Cerebellar nuclear complex (tissue), 1 donor: ENCODE data around the gene ZNF211.

Experiments used
- DNase-seq, 2 experiments: peaks; one replicate each; lab custom pipeline; 2025; lab: John Stamatoyannopoulos, UW

The ZNF211 gene

DNA sequence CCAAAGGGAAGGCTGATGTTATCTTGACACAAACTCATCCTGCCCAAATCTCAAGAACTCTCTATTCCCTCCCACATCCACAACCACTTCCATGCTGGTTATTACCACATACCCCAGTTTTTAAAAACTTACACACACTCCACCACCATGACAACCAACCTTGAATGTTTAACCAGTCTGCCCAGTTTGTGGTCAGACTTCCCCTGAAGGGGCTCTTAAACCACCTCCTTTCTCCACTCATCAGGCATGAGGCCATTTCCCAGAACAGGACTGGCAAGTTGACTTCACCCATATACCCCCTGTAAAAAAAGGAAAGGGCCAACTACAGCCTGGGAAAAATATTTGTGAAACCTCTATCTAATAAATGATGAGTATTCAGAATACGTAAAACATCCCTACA is 23.4 kb downstream of the ZNF211 start:
- no peak for DNase-seq

DNA sequence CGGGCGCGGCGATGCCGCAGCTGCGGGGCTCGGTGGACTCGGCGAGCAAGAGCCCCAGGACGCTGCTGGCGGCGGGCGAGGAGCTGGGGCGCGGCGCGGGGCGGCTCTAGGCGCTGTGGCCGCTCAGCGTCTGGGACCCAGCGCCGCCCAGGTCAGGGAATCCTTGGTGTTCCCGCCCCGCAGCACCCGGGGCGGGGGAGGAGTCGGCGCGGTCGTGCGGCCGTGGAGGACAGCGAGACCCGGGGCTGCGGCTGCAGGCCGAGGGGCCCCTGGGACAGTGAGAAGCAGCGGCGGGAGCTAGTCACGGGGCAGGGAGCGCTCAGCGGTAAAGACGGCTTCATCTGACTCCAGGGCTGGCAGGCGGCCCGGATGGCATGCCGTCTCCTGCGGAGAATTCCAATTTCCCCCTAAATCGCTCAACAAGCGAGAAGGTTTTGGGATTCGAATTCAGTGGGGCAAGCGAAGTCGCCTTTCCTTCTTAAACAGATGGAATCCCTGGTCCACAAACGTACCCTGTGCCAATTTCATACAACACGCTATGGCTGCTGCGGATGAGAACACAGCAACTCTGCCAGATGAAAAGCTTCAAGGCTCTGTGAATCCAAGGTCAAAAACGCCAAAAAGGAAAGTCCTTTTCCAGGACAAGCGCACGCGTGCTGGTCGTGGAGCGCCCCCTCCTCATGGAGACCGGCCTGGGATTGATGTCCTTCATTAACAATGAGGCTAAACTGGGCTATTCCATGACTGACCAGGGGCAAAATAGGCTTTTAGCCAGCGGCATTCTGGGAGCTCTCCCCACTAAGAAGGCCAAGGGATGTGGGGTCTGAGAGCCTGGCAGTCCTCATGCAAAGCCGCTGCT is 31.5 kb downstream of the ZNF211 start:
- peak in 1 of 2 experiments; percentile 43 for DNase-seq

DNA sequence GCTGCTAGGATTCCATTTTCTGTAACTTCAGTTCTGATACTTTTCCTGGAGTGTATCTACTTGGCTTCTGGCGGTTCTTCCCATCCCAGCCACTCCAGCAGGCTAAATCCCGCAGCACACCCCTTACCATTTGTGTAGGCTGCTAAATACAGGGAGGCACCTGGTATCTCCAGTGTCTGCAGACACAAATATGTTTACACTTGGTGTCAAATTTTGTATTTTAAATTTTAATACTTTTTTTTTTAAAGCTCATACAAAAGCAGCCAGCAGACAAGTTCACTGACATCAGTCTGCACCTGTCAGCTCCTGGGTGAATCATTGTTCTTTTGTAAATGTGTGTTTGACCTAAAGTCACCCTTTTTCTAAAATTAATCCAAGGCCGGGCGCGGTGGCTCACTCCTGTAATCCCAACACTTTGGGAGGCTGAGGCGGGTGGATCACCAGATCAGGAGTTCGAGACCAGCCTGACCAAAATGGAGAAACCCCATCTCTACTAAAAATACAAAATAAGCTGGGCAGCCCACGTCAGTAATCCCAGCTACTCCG is 32.4 kb downstream of the ZNF211 start:
- no peak for DNase-seq

DNA sequence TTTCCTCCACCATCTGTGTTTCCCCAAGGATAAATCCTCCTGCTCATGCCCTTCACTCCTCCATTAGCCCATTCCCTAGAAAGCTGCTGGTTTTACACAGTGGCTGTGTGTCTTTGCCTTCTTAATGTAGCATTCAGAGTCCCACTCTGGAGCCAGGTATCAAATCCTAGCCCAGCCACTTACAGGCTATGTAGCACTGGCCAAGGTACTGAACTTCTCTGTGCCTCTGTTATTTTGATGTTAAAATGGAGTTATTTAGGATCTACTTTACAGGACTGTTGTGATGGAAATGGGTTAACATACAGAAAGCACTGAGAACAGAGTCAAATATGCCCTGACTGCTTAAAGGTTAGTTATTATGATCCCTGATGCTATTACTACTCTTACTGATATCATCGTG is 34.3 kb downstream of the ZNF211 start:
- no peak for DNase-seq

DNA sequence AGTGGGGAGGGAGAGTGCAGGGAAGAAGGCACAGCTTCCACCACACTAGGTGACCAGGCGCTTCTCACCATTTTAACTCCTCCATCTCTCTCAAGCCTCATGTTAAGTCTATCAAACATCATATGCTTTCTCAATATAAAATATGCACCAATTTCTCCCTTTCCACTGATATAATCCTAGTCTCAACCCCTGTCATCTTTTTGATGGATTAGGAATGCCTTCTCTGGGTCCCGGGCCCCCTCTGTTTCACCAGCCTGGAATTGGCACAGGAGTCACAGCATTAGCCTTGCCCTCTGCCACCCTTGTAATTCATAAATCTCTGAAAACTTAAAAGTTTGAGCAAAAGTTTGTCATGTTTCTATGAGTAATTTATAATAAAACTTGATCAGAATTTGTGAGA is 35.7 kb downstream of the ZNF211 start, which contains the start of gene ZSCAN4:
Gene ZSCAN4, plus strand, starts transcription at position 301 of the 400 bp plus-strand sequence. CDS start 7,211 bp downstream, outside the sequence.
- no peak for DNase-seq

DNA sequence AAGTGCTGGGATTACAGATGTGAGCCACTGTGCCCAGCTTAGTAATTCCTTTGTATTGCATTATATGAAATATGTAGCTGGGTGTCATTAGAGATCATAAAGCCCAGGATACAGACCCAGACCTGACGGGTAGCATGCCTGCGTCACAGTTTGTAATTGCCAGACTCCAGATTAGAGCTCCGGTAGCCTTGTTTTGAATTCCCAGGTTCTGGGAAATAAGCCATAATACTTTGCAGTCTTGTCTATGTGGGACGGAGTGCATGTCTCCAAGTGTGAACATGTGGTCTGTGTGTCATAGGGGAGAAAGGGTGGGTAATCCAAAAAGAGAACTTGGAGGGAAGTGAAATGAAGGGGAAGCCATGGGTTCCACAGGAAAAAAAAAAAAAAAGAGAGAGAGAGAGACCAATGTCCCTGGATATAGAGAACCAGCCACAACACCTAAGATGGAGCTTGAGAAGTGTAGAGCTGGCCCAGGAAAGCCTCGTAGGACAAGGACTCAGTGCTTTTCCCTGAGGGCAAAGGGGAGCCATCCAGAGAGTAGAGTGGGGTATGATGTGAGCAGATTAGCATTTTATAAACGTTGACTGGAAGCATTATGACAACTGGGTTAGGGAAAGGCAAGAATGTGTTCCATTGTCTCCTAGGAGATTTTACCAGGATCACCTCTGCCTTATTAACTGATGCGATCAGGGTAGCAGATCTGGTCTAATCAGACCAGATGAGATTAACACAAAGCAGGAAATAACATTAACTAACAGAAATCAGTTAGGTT is 38.3 kb downstream of the ZNF211 start:
- DNase-seq: no peak

DNA sequence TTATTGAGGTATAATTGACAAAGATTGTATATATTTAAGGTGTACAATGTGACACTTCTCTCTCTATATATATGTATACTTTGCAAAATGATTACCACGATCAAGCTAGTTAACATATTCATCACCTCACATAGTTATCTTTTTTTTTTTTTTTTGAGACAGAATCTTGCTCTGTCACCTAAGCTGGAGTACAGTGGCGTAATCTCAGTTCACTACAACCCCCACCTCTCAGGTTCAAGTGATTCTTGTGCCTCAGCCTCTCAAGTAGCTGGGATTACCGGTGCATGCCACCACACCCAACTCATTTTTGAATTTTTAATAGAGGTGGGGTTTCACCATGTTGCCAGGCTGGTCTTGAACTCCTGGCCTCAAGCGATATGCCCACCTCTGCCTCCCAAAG is 39.5 kb downstream of the ZNF211 start:
- no peak for DNase-seq

DNA sequence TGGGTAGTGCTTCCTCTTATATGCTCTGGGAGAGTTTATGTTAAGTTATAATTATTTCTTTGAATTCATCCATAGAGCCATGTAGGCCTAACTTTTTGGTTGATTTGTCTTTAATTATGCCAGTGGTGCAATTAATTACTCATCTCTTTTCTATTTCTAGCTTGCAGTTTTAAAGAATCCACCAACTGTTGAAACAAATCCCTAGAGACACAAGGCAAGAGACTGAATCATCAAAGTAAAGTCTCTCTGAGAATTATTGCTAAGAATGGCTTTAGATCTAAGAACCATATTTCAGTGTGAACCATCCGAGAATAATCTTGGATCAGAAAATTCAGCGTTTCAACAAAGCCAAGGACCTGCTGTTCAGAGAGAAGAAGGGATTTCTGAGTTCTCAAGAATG is 42.9 kb downstream of the ZNF211 start:
- DNase-seq: no peak

DNA sequence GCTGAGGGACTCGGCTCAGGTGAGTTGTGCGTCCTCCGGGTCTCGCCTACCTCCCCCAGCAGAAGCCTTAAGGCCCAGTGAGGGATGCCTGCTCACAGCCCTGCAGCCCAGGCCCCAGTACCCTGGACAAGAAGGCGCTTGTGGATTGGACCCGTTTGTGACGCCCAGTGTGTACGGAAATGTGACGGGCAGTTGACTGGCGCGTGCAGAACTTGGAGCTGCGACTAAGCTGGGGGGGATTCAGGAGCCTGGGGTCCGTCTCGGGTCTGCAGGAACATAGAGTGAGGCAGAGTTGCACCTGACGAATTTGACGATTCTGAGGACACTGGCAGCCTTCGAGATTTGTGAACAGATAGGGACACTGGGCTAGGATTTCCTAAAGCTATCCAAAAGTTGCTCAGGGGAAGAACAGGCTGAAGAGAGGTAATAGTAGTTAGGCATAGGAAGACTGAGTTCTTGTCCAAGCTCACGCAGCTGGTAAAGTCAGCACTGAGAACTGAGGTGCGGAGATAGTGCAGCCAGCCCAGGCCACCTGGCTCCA is 49.3 kb downstream of the ZNF211 start:
- DNase-seq: no peak

DNA sequence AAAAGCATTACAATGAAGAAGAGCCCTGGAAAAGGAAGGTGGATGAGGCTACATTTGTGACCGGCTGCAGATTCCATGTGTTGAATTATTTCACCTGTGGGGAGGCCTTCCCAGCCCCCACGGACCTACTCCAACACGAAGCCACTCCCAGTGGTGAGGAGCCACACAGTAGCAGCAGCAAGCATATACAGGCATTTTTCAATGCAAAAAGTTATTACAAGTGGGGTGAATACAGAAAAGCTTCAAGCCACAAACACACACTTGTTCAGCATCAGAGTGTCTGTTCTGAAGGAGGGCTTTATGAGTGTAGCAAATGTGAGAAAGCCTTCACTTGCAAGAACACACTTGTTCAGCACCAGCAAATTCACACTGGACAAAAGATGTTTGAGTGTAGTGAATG is 53.8 kb downstream of the ZNF211 start:
- DNase-seq: no peak

DNA sequence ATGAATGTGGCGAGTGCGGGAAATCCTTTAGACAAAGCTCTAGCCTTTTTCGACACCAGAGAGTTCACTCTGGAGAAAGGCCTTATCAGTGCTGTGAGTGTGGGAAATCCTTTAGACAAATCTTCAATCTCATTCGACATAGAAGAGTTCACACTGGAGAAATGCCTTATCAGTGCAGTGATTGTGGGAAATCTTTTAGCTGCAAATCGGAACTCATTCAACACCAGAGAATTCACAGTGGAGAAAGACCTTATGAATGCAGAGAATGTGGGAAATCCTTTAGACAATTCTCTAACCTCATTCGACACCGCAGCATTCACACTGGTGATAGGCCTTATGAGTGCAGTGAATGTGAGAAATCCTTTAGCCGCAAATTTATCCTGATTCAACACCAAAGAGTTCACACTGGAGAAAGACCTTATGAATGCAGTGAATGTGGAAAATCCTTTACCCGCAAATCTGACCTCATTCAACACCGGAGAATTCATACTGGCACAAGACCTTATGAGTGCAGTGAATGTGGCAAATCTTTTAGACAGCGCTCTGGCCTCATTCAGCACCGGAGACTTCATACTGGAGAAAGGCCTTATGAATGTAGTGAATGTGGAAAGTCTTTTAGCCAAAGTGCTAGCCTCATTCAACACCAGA is 54.5 kb downstream of the ZNF211 start:
- no peak for DNase-seq

DNA sequence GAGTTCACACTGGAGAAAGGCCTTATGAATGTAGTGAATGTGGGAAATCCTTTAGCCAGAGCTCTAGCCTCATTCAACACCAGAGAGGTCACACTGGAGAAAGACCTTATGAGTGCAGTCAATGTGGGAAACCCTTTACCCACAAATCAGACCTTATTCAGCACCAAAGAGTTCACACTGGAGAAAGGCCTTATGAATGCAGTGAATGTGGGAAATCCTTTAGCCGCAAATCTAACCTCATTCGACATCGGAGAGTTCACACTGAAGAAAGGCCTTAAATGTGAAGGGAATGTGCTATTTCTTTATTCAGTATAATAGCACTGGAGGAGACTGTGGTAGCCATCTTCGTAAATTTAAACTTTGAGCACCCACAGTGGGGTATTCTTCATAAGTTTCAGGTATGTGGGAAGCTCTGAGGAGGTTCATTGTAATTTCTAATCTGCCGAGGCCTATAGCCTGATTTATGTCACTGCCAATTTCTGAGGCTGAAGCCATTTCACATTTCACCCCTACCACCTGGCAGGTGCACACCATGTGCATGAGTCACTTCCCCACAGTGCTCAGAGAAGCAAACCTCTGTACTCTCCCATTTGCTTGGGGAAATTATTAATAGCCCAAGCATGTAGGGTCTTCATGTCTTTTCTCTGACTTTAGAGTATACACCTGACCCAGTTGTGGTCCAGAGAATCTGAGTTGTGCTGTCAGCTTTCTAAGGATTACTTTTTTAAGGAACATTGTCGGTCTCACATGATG is 55.2 kb downstream of the ZNF211 start:
- no peak for DNase-seq

DNA sequence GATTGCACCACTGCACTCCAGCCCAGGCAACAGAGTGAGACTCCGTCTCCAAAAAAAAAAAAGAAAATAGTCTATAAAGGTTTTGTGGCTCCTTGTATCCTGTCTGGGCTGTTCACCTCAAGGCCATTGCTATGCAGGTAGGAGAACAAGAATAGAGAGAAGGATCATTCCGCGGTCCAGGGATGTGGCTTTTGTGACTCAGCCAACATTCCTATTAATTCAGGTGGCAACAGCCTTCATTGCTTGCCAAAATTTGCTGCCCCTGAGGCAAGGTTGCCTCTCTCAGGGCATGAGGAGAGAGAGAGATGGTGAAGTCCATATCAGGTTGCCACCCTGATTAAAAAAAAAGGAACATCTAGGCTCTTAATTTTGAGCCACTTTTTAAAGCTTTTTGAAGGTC is 56.8 kb downstream of the ZNF211 start:
- DNase-seq: no peak
